KMS-11 (cell line): ENCODE results near the gene CD22.

ENCODE experiments used
- H2AFZ ChIP-seq: fragments of 200-600 bp; sonication (generic); 2 replicates; pipeline ENCODE4 v1.6.1; 2016; ENCODE audit warnings: antibody characterized with exemption, mixed run types, low read depth
- H3K27ac ChIP-seq: fragments of 200-600 bp; sonication (generic); 2 replicates; pipeline ENCODE4 v1.6.1; 2016; ENCODE audit warnings: mild to moderate bottlenecking, mixed run types
- H3K27me3 ChIP-seq: fragments of 200-600 bp; sonication (generic); 2 replicates; pipeline ENCODE4 v1.6.1; 2017; ENCODE audit warnings: mild to moderate bottlenecking, low read depth, mixed run types, moderate library complexity; ENCODE audit not compliant: insufficient read depth
- H3K36me3 ChIP-seq: fragments of 200-600 bp; sonication (generic); 2 replicates; pipeline ENCODE4 v1.6.1; 2017; ENCODE audit warnings: mild to moderate bottlenecking, mixed run types; ENCODE audit not compliant: insufficient read depth
- H3K4me1 ChIP-seq: fragments of 200-600 bp; sonication (generic); 2 replicates; pipeline ENCODE4 v1.6.1; 2016; ENCODE audit warnings: mild to moderate bottlenecking, low read depth, mixed run types; ENCODE audit not compliant: poor library complexity, severe bottlenecking
- H3K4me2 ChIP-seq: fragments of 200-600 bp; sonication (generic); 2 replicates; pipeline ENCODE4 v1.7.0; 2016; ENCODE audit warnings: mild to moderate bottlenecking, mixed run types
- H3K4me3 ChIP-seq: fragments of 200-600 bp; sonication (generic); IDR thresholded peaks from 2 replicates; pipeline ENCODE4 v1.6.1; 2017; ENCODE audit warnings: low read depth, low read length, mixed read lengths; ENCODE audit not compliant: insufficient read depth
- H3K79me2 ChIP-seq: fragments of 200-600 bp; sonication (generic); 2 replicates; pipeline ENCODE4 v1.6.1; 2016; ENCODE audit warnings: low read depth, mixed run types; ENCODE audit not compliant: insufficient read depth
- H3K9ac ChIP-seq: fragments of 200-600 bp; sonication (generic); 2 replicates; pipeline ENCODE4 v1.6.1; 2016; ENCODE audit warnings: mild to moderate bottlenecking, mixed run types
- H4K20me1 ChIP-seq: fragments of 200-600 bp; sonication (generic); 2 replicates; pipeline ENCODE4 v1.6.1; 2016; ENCODE audit warnings: mild to moderate bottlenecking, mixed run types; ENCODE audit not compliant: insufficient read depth
- CTCF ChIP-seq: fragments of 200-600 bp; sonication (generic); conservative IDR thresholded peaks from 2 replicates; pipeline ENCODE4 v1.6.1; 2017; ENCODE audit warnings: low read depth, mild to moderate bottlenecking, antibody characterized with exemption, low read length, moderate library complexity, mixed read lengths

The CD22 gene

GRCh38 chr19:35395382-35396199 lies 66.6 kb downstream of the CD22 start:
- H3K4me2 ChIP-seq: no peak overlapping the region
- no peak overlapping the region for H3K9ac ChIP-seq
- no peaks in the 10 kb centered on the region for H3K4me1 ChIP-seq
- peaks cover 24% of the 10 kb centered on the region for H3K27me3 ChIP-seq
- H2AFZ ChIP-seq: no peak overlapping the region
- TF ChIP-seq CTCF: no peak
- H3K79me2 ChIP-seq: no peaks in the 10 kb centered on the region
- no peak overlapping the region for H3K4me3 ChIP-seq
- no peak overlapping the region for H3K27ac ChIP-seq
- no peaks in the 10 kb centered on the region for H3K36me3 ChIP-seq
- no peaks in the 10 kb centered on the region for H4K20me1 ChIP-seq

- no peaks in the 10 kb centered on the region for H4K20me1 ChIP-seq
- no peaks in the 10 kb centered on the region for H3K79me2 ChIP-seq
- no peaks in the 10 kb centered on the region for H3K4me1 ChIP-seq
- peaks cover 30% of the 10 kb centered on the region for H3K27me3 ChIP-seq
- H3K4me3 ChIP-seq: no peak overlapping the region
- H3K9ac ChIP-seq: no peak overlapping the region
- no peaks in the 10 kb centered on the region for H3K36me3 ChIP-seq
- no peak for TF ChIP-seq CTCF
- no peak overlapping the region for H2AFZ ChIP-seq
- H3K4me2 ChIP-seq: no peak overlapping the region
- no peak overlapping the region for H3K27ac ChIP-seq
Measured at GRCh38 chr19:35396240-35396885, 67.4 kb downstream of the CD22 start.
